ENCODE measurements around the gene THSD4.
"Not testable (repeated sequence)": the region's sequence is repeated elsewhere in the genome, so short reads cannot be mapped to it uniquely, and the experiment has no call there.

The THSD4 gene

GRCh38 chr15:71434774-71435173, 319.5 kb downstream of the THSD4 start:
- Histone ChIP-seq H3K9me3 (ENCODE audit: severe bottlenecking) (no peaks in the 10 kb centered on the region), H3K4me3 (ENCODE audit: low read depth, low read length) (no peak overlapping the region), H3K36me3 (no peaks in the 10 kb centered on the region), H3K27me3 (ENCODE audit: insufficient read depth, low read depth, severe bottlenecking) (no peaks in the 10 kb centered on the region), H3K27ac (no peak overlapping the region)
- TF ChIP-seq CTCF (IDR thresholded peaks at IDR 0.05; ENCODE audit: low read depth, low read length), result no peak
- no peak for DNase-seq

- H3K27ac ChIP-seq, result no peak overlapping the region
- no peaks in the 10 kb centered on the region for H3K9me3 ChIP-seq (ENCODE audit: severe bottlenecking)
- DNase-seq, result peak; percentile 25
- H3K27me3 ChIP-seq (ENCODE audit: insufficient read depth, low read depth, severe bottlenecking), result no peaks in the 10 kb centered on the region
- no peak for TF ChIP-seq CTCF (IDR thresholded peaks at IDR 0.05; ENCODE audit: low read depth, low read length)
- no peaks in the 10 kb centered on the region for H3K36me3 ChIP-seq
- no peak overlapping the region for H3K4me3 ChIP-seq (ENCODE audit: low read depth, low read length)
These were observed 320.3 kb downstream of the THSD4 start for GRCh38 chr15:71435552-71435951.

GRCh38 chr15:71436854-71437253, 321.6 kb downstream of the THSD4 start:
- Histone ChIP-seq H3K27me3 (ENCODE audit: insufficient read depth, low read depth, severe bottlenecking) (no peaks in the 10 kb centered on the region), H3K27ac (no peak overlapping the region), H3K4me3 (ENCODE audit: low read depth, low read length) (no peak overlapping the region), H3K9me3 (ENCODE audit: severe bottlenecking) (no peaks in the 10 kb centered on the region), H3K36me3 (no peaks in the 10 kb centered on the region)
- no peak for DNase-seq
- no peak for TF ChIP-seq CTCF (IDR thresholded peaks at IDR 0.05; ENCODE audit: low read depth, low read length)

DNA sequence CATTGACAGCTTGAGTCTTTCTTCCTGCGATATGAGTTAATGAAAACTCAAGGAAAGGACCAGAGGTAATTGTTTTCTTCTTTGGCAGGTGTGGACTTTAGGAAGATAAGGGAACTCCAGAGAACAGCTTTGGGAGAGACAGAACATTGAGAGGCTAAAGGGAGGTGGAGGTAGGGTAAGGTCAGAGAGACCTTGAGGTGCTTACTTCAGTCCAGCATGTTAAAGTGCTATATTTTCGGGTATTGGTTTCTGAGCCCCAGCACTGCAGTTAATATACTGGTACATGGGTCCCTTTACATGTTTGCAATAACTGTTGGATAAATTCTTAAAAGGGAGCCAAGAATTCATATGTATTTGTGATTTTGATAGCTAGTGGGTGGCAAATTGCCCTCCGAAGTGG, 322.1 kb downstream of the THSD4 start:
- no peaks in the 10 kb centered on the region for H3K36me3 ChIP-seq
- no peak overlapping the region for H3K27ac ChIP-seq
- no peaks in the 10 kb centered on the region for H3K9me3 ChIP-seq (ENCODE audit: severe bottlenecking)
- H3K27me3 ChIP-seq (ENCODE audit: insufficient read depth, low read depth, severe bottlenecking), result no peaks in the 10 kb centered on the region
- DNase-seq, result no peak
- no peak overlapping the region for H3K4me3 ChIP-seq (ENCODE audit: low read depth, low read length)
- no peak for TF ChIP-seq CTCF (IDR thresholded peaks at IDR 0.05; ENCODE audit: low read depth, low read length)

DNA sequence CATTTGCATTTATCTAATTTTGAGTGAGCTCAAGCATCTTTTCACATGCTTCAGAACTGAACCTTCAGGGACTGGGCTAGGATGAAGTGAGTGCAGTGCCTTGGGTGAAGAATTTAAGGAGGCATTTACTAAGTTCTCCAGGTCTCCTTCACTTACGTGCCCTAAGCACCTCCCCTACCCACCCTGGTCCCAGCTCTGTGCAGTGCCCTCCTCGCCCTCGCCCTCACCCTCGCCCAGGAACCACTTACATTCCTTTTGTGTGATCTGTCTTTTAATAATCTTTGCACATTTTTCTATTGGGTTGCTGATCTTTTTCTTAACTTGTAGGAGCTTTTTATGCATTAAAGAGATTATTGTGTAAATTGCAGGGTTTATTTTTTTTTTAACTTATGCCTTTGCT, 322.6 kb downstream of the THSD4 start:
- no peak for TF ChIP-seq CTCF (IDR thresholded peaks at IDR 0.05; ENCODE audit: low read depth, low read length)
- DNase-seq, result no peak
- Histone ChIP-seq H3K27me3 (ENCODE audit: insufficient read depth, low read depth, severe bottlenecking) (no peaks in the 10 kb centered on the region), H3K36me3 (no peaks in the 10 kb centered on the region), H3K4me3 (ENCODE audit: low read depth, low read length) (no peak overlapping the region), H3K9me3 (ENCODE audit: severe bottlenecking) (no peaks in the 10 kb centered on the region), H3K27ac (no peak overlapping the region)

- DNase-seq; H3K27ac ChIP-seq; H3K27me3 ChIP-seq (ENCODE audit: insufficient read depth, low read depth, severe bottlenecking): not testable (repeated sequence)
These were observed 324.2 kb downstream of the THSD4 start for GRCh38 chr15:71439478-71439877.

More at GRCh38 chr15:71439478-71439877, 324.2 kb downstream of the THSD4 start:
- not testable (repeated sequence) for H3K36me3 ChIP-seq; H3K4me3 ChIP-seq (ENCODE audit: low read depth, low read length); H3K9me3 ChIP-seq (ENCODE audit: severe bottlenecking)
